ENCODE results near the gene GUSB. TPM values are rescaled to one million over a fixed set of nuclear protein-coding genes. Genes with fewer than 3 reads are reported as not detected.

GUSB gene
- total and polyA plus RNA-seq, 9 donors: 19.6 to 80.9 (median 37.9) TPM

- no peaks in the 10 kb centered on the region for H3K36me3 ChIP-seq
Observed at GRCh38 chr7:65960351-65961074, 21.5 kb downstream of the GUSB start.

GRCh38 chr7:65955718-65956117, 26.3 kb downstream of the GUSB start:
- Histone ChIP-seq H3K9me3 (no peaks in the 10 kb centered on the region), H3K4me3 (no peak overlapping the region), H3K27me3 (no peaks in the 10 kb centered on the region), H3K4me1 (ENCODE audit: insufficient read depth) (no peaks in the 10 kb centered on the region), H3K27ac (no peak overlapping the region), H3K36me3 (no peaks in the 10 kb centered on the region)
- intact Hi-C loops (cut with DNase I): no loop called here
- TF ChIP-seq POLR2A (IDR thresholded peaks at IDR 0.05): no peak
- no peak for TF ChIP-seq CTCF (IDR thresholded peaks at IDR 0.05)
- TF ChIP-seq EP300 (IDR thresholded peaks at IDR 0.05): no peak
- DNase-seq: no peak
- WGBS, 3 donors: 42 to 88% (median 64%) methylated on average over 4 of the region's 4 CpGs

More at GRCh38 chr7:65960351-65961074, 21.5 kb downstream of the GUSB start:
- H3K4me3 ChIP-seq: no peak overlapping the region
- H3K27ac ChIP-seq: no peak overlapping the region
- intact Hi-C loops (cut with DNase I): no loop called here
- H3K9me3 ChIP-seq: no peaks in the 10 kb centered on the region
- no peaks in the 10 kb centered on the region for H3K4me1 ChIP-seq (ENCODE audit: insufficient read depth)
- WGBS, 3 donors: 51 to 61% (median 53%) methylated on average over 19 of the region's 19 CpGs
- DNase-seq: no peak
- TF ChIP-seq CTCF (IDR thresholded peaks at IDR 0.05): no peak
- TF ChIP-seq EP300 (IDR thresholded peaks at IDR 0.05): no peak
- TF ChIP-seq POLR2A (IDR thresholded peaks at IDR 0.05): no peak
- no peaks in the 10 kb centered on the region for H3K27me3 ChIP-seq

GRCh38 chr7:65953890-65954450, 28.0 kb downstream of the GUSB start:
- Histone ChIP-seq H3K27ac (no peak overlapping the region), H3K4me3 (no peak overlapping the region), H3K36me3 (no peaks in the 10 kb centered on the region), H3K27me3 (no peaks in the 10 kb centered on the region), H3K9me3 (no peaks in the 10 kb centered on the region), H3K4me1 (ENCODE audit: insufficient read depth) (no peaks in the 10 kb centered on the region)
- WGBS, 3 donors: 91 to 92% (median 91%) methylated on average over 15 of the region's 15 CpGs
- DNase-seq: no peak
- intact Hi-C loops (cut with DNase I): no loop called here
- no peak for TF ChIP-seq CTCF (IDR thresholded peaks at IDR 0.05)
- no peak for TF ChIP-seq POLR2A (IDR thresholded peaks at IDR 0.05)
- TF ChIP-seq EP300 (IDR thresholded peaks at IDR 0.05): no peak

- TF ChIP-seq CTCF (IDR thresholded peaks at IDR 0.05): no peak
- TF ChIP-seq POLR2A (IDR thresholded peaks at IDR 0.05): no peak
- no peak for TF ChIP-seq EP300 (IDR thresholded peaks at IDR 0.05)
- intact Hi-C loops (cut with DNase I): no loop called here
- no peaks in the 10 kb centered on the region for H3K36me3 ChIP-seq
- no peak overlapping the region for H3K4me3 ChIP-seq
- H3K9me3 ChIP-seq: no peaks in the 10 kb centered on the region
- no peaks in the 10 kb centered on the region for H3K27me3 ChIP-seq
- no peak for DNase-seq
- no peaks in the 10 kb centered on the region for H3K4me1 ChIP-seq (ENCODE audit: insufficient read depth)
- WGBS, 3 donors: 95 to 96% (median 96%) methylated on average over 5 of the region's 5 CpGs
- no peak overlapping the region for H3K27ac ChIP-seq
Observed at GRCh38 chr7:65953001-65953720, 28.9 kb downstream of the GUSB start.

Measured in ovary (tissue), 9 donors.